ENCODE data around the gene GCNT3.
A peak's percentile ranks its signal among the peaks of the same experiment; 100 is the strongest.
"Not testable (repeated sequence)": the region's sequence is repeated elsewhere in the genome, so short reads cannot be mapped to it uniquely, and the experiment has no call there.

Gene GCNT3

DNA sequence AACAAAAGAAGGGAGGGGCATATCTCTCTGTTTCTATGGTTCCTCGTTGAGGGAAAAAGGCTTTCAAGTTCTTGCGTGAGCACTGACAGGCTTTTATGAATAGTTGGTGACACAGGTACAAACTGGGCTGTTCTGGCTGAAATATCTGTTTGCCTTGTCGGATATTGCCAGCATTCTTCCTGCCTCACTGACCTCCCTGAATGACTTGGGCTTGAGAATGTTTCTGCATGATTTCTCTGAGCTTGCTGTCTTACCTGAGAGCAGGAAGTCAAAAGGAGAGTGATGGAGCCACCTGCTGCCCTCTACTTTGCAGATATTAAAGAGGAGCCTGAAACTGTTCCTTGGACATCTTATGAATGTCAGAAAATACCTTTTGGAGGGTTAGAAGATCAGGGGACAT lies 4.8 kb downstream of the GCNT3 start:
- no peak for DNase-seq (ENCODE audit: low read depth in 2 of 2)

DNA sequence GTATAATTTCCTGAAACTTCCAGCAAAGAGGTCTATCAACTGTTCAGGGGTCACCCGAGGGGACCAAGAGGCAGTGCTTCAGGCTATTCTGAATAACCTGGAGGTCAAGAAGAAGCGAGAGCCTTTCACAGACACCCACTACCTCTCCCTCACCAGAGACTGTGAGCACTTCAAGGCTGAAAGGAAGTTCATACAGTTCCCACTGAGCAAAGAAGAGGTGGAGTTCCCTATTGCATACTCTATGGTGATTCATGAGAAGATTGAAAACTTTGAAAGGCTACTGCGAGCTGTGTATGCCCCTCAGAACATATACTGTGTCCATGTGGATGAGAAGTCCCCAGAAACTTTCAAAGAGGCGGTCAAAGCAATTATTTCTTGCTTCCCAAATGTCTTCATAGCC lies 6.8 kb downstream of the GCNT3 start:
- no peak for DNase-seq (ENCODE audit: low read depth in 2 of 2)

DNA sequence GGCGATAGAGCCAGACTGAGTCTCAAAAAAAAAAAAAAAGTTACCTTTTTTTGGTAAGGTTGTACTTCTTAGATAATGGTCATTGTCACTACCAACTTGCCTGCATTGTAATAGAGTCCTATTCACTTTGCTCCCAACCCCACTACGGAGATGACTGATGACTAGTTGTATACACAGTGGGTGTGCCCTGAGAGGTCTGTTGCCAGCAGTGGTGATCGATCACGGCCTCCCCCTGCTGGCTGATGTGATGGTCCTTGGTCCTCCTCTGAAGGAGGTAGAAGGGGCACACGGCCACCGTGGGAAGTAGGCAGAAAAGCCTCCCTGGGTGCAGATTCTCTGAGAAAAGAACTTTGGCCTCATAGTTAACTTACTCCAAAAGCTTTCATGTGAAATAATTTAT lies 10.7 kb downstream of the GCNT3 start:
- no peak for DNase-seq (ENCODE audit: low read depth in 2 of 2)

DNA sequence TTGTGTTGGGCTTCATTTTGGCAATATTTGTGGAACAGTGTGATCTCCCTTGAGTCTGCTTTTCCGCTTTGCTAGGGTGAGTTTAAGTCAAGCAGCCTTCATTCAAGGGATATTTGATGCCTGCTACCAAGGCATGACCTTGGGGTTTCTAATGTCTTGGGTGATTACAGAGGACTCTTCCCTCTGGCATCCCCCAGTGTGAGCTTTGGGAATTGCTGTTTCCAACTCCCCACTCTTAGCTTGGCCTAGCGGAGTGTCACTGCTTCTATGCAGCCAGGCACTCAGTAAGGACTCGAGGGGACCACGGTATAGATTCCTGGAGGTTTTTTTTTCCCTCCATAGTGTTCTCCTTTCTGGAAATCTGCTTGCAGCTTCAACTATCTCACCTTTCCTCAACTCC lies 21.1 kb downstream of the GCNT3 start:
- DNase-seq (ENCODE audit: low read depth in 2 of 2): no peak

DNA sequence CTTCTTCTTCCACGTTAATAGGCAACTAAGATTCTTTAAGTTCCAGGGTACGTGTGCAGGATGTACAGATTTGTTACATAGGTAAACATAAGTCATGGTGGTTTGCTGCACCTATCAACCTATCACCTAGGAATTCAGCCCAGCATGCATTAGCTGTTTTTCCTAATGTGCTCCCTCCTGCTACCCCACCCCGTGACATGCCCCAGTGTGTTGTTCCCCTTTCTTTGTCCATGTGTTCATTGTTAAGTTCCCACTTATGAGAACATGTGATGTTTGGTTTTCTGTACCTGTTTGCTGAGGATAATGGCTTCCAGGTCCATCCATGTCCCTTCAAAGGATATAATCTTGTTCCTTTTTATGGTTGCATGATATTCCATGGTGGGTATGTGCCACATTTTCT lies 24.6 kb downstream of the GCNT3 start:
- no peak for DNase-seq (ENCODE audit: low read depth in 2 of 2)

GRCh38 chr15:59637507-59637906 lies 25.9 kb downstream of the GCNT3 start:
- not testable (repeated sequence) for DNase-seq (ENCODE audit: low read depth in 2 of 2)

DNA sequence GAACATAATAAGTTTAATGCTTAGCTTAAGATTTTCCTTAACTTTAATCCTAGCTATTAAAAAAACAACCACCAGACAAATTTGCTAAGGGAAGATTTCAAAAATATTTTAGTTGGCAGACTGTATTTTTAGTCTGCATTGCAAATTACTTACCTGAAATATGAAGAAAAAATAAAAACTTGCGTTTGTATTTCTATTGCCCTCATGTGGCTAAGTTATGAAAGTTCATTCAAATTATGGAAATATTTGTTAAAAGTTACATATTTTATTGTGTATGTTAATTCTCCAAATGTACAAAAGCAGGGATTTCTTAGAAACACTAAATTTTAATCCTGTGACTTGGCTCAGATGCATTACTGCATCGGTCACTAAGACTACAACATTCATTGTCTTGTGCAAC lies 30.8 kb downstream of the GCNT3 start:
- no peak for DNase-seq (ENCODE audit: low read depth in 2 of 2)

- no peak for DNase-seq (ENCODE audit: low read depth in 2 of 2)
These were observed 33.2 kb downstream of the GCNT3 start for GRCh38 chr15:59644756-59645155.

- DNase-seq (ENCODE audit: low read depth in 2 of 2): not testable (repeated sequence)
These were observed 34.2 kb downstream of the GCNT3 start for GRCh38 chr15:59645812-59646211.

DNA sequence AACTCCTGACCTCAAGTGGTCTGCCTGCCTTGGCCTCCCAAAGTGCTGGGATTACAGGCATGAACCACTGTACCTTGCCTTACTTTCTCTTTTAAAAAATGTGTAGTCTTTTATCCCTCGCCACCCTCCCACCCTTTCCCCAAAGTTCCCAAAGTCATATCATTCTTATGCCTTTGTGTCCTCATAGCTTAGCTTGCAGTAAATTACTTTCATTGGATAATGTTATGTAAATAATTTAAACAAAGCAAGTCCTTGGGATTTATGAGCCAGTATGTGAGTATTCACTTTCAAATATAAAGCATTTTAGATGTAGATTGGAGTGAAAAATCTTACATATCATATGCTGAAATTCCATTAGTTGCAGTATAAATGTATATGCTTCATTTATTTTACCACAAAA lies 34.7 kb downstream of the GCNT3 start:
- DNase-seq (ENCODE audit: low read depth in 2 of 2): no peak

GRCh38 chr15:59647085-59647484 lies 35.5 kb downstream of the GCNT3 start:
- DNase-seq (ENCODE audit: low read depth in 2 of 2): no peak

- DNase-seq (ENCODE audit: low read depth in 2 of 2): no peak
These were observed 38.0 kb downstream of the GCNT3 start for GRCh38 chr15:59649603-59650002.

- no peak for DNase-seq (ENCODE audit: low read depth in 2 of 2)
These were observed 42.5 kb downstream of the GCNT3 start for GRCh38 chr15:59654046-59654445.

DNA sequence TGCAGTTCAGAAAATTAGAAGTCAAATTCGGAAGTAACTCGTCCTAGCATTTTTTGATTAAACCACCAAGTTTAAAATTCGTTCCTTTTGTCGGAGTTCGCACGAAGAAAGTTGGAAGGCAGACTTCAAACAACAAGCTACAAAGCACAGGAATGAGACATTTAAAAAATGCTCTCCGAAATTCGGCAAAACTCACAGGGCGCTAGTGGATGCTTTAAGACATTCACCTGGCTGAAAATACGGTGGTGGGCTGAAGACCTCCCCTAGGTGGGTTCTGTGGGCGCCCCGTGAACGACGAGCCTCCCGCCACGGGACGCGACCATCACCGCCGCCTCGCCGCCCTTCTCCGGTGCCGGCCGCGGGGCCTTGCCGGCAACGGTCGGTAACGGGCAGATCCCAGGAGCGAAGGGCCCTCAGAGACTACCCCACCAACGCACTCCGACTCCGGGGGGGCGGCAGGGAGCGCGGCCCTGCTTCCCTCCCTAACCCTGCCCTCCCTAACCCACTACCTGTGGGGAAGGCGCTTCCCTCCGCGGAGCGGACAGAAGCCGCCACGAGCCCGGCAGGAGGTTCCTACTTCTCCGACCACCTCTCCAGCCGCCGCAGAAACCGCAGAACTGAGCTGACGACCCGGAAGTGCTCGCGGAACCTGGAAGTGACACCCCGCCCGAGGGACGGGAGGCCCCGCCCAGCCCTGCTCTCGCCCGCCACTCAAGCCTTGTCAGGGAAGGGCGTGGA lies 45.5 kb downstream of the GCNT3 start, which contains the start of gene GTF2A2:
Gene GTF2A2, minus strand, starts transcription at position 619 of the 738 bp plus-strand sequence. CDS start 5,238 bp downstream, outside the sequence.
- peak; percentile 72 to 83 for DNase-seq (ENCODE audit: low read depth in 2 of 2)

- DNase-seq (ENCODE audit: low read depth in 2 of 2): no peak
These were observed 46.1 kb downstream of the GCNT3 start for GRCh38 chr15:59657635-59658125.

DNA sequence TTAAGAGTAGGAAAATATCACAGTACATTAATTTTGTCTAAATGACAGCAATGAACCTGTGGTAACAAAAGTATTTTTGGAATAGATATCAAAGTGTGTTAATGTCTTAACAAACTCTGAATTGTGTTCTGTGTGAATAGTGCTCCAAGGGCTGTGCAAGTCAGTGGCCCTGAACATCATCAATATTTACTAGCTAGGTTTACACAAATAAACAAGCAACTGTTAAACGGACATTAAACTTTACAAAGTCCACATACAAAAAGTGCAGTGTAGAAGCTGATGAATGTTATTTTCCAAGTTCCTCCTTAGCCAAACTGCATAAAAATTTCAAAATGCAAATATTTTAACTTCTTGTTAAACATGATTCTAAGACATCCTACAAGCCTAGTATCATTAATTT lies 47.8 kb downstream of the GCNT3 start:
- no peak for DNase-seq (ENCODE audit: low read depth in 2 of 2)

GRCh38 chr15:59662260-59662659 lies 50.7 kb downstream of the GCNT3 start:
- no peak for DNase-seq (ENCODE audit: low read depth in 2 of 2)

DNA sequence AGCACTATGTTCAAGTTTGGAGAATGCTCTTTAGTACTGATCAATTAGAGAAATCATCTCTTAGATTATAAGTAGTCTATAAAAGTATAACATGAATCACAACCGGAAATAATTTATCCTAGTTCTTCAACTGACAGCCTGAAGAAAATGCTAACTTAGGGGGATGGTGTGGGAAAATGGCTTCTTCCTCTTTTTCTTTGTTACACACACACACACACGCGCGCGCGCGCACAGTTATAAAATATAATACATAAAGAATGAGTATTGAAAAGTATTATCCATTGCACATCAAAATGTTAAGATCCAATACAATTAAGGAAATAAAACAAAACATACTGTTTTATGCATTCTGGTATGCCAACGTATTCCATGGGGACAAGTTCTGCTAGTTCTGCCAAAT lies 57.0 kb downstream of the GCNT3 start:
- no peak for DNase-seq (ENCODE audit: low read depth in 2 of 2)
